GM21576 (cell line): ENCODE results near the gene TEAD3.

Source experiments
- ATAC-seq: cut with Tn5 transposase; IDR thresholded peaks from one replicate; pipeline ENCODE4 v1.9.1; 2021; ENCODE audit warnings: mild to moderate bottlenecking, moderate library complexity; ENCODE audit not compliant: unreplicated experiment

The TEAD3 gene

GRCh38 chr6:35514587-35514986 is 17.7 kb upstream of the TEAD3 start:
- no peak for ATAC-seq

- ATAC-seq, result no peak
Measured at GRCh38 chr6:35512740-35513139, 15.9 kb upstream of the TEAD3 start, which contains the start of gene TULP1. TSS of gene TULP1 (minus strand) at chr6:35512896. CDS start at chr6:35512858, 38 bp downstream.

- no peak for ATAC-seq
Measured at GRCh38 chr6:35512006-35512405, 15.1 kb upstream of the TEAD3 start.

GRCh38 chr6:35511562-35511941 is 14.7 kb upstream of the TEAD3 start:
- ATAC-seq, result no peak

GRCh38 chr6:35510916-35511561 is 14.2 kb upstream of the TEAD3 start:
- no peak for ATAC-seq

GRCh38 chr6:35508542-35508941 is 11.7 kb upstream of the TEAD3 start:
- ATAC-seq, result no peak

GRCh38 chr6:35508027-35508426 is 11.1 kb upstream of the TEAD3 start:
- no peak for ATAC-seq

GRCh38 chr6:35507221-35507620 is 10.3 kb upstream of the TEAD3 start:
- no peak for ATAC-seq

GRCh38 chr6:35506536-35506935 is 9.7 kb upstream of the TEAD3 start:
- no peak for ATAC-seq

- no peak for ATAC-seq
Measured at GRCh38 chr6:35505999-35506412, 9.1 kb upstream of the TEAD3 start.

GRCh38 chr6:35503534-35503933 is 6.7 kb upstream of the TEAD3 start:
- ATAC-seq, result no peak

GRCh38 chr6:35501784-35502183 is 4.9 kb upstream of the TEAD3 start:
- ATAC-seq, result no peak

GRCh38 chr6:35500782-35501181 is 3.9 kb upstream of the TEAD3 start:
- ATAC-seq, result no peak

- ATAC-seq, result no peak
Measured at GRCh38 chr6:35499372-35499771, 2.5 kb upstream of the TEAD3 start.

- ATAC-seq, result no peak
Measured at GRCh38 chr6:35498422-35499067, 1.7 kb upstream of the TEAD3 start.

- no peak for ATAC-seq
Measured at GRCh38 chr6:35497571-35498421, 917 bp upstream of the TEAD3 start.

- ATAC-seq, result no peak
Measured at GRCh38 chr6:35496036-35496840, 641 bp downstream of the TEAD3 start.

GRCh38 chr6:35495258-35496035 is 1.4 kb downstream of the TEAD3 start:
- ATAC-seq, result no peak

GRCh38 chr6:35494161-35494563 is 2.7 kb downstream of the TEAD3 start:
- no peak for ATAC-seq

GRCh38 chr6:35493307-35493983 is 3.4 kb downstream of the TEAD3 start:
- ATAC-seq, result no peak
